Measurements from ENCODE around the gene CDCA4.
"Not testable (repeated sequence)": the region's sequence is repeated elsewhere in the genome, so short reads cannot be mapped to it uniquely, and the experiment has no call there.

CDCA4 gene

GRCh38 chr14:105020815-105021655, at the start of gene CDCA4:
TSS of gene CDCA4 (minus strand) at chr14:105021083. CDS start at chr14:105011929, 9,154 bp downstream.
- DNase-seq (ENCODE audit: low read depth in 1 of 2, low spot score in 1 of 2): peak; percentile 96

GRCh38 chr14:105069871-105070759, 49.2 kb upstream of the CDCA4 start:
- DNase-seq (ENCODE audit: low read depth in 1 of 2, low spot score in 1 of 2): peak in 1 of 2 donors; percentile 44

- DNase-seq (ENCODE audit: low read depth in 1 of 2, low spot score in 1 of 2): no peak
Measured at GRCh38 chr14:105069522-105069870, 48.6 kb upstream of the CDCA4 start.

- no peak for DNase-seq (ENCODE audit: low read depth in 1 of 2, low spot score in 1 of 2)
Measured at GRCh38 chr14:105068818-105069217, 47.9 kb upstream of the CDCA4 start.

- no peak for DNase-seq (ENCODE audit: low read depth in 1 of 2, low spot score in 1 of 2)
Measured at GRCh38 chr14:105067969-105068301, 47.1 kb upstream of the CDCA4 start.

- DNase-seq (ENCODE audit: low read depth in 1 of 2, low spot score in 1 of 2): peak in 1 of 2 donors; percentile 60
Measured at GRCh38 chr14:105067140-105067968, 46.5 kb upstream of the CDCA4 start.

GRCh38 chr14:105066240-105067071, 45.6 kb upstream of the CDCA4 start:
- DNase-seq (ENCODE audit: low read depth in 1 of 2, low spot score in 1 of 2): no peak

GRCh38 chr14:105065280-105066228, 44.7 kb upstream of the CDCA4 start, which contains the start of gene GPR132:
TSS of gene GPR132 (minus strand) at chr14:105065430. CDS start at chr14:105055420, 10,010 bp downstream.
- peak; percentile 56 to 88 for DNase-seq (ENCODE audit: low read depth in 1 of 2, low spot score in 1 of 2)

- DNase-seq (ENCODE audit: low read depth in 1 of 2, low spot score in 1 of 2): no peak
Measured at GRCh38 chr14:105064721-105065143, 43.8 kb upstream of the CDCA4 start.

GRCh38 chr14:105064001-105064400, 43.1 kb upstream of the CDCA4 start:
- no peak for DNase-seq (ENCODE audit: low read depth in 1 of 2, low spot score in 1 of 2)

- DNase-seq (ENCODE audit: low read depth in 1 of 2, low spot score in 1 of 2): not testable (repeated sequence)
Measured at GRCh38 chr14:105063506-105063905, 42.6 kb upstream of the CDCA4 start.

GRCh38 chr14:105063056-105063455, 42.2 kb upstream of the CDCA4 start:
- DNase-seq (ENCODE audit: low read depth in 1 of 2, low spot score in 1 of 2): no peak

GRCh38 chr14:105062048-105062433, 41.2 kb upstream of the CDCA4 start:
- DNase-seq (ENCODE audit: low read depth in 1 of 2, low spot score in 1 of 2): no peak

- peak in 1 of 2 donors; percentile 72 for DNase-seq (ENCODE audit: low read depth in 1 of 2, low spot score in 1 of 2)
Measured at GRCh38 chr14:105061428-105062047, 40.7 kb upstream of the CDCA4 start.

GRCh38 chr14:105060751-105061427, 40.0 kb upstream of the CDCA4 start:
- DNase-seq (ENCODE audit: low read depth in 1 of 2, low spot score in 1 of 2): no peak

GRCh38 chr14:105059925-105060565, 39.2 kb upstream of the CDCA4 start:
- DNase-seq (ENCODE audit: low read depth in 1 of 2, low spot score in 1 of 2): no peak

Measured in activated CD4-positive, alpha-beta T cell treated with anti-CD3 and anti-CD28 coated beads, Interleukin-2, amount 50 U/mL, for 24 hours (primary cell).